ENCODE data around the gene RCOR2. TPM values are rescaled to one million over a fixed set of nuclear protein-coding genes. Genes with fewer than 3 reads are reported as not detected.

RCOR2 gene
- total RNA-seq, 1 donor from 2014 or later = 286 TPM

- peaks cover 41% of the 10 kb centered on the region for H3K4me1 Mint-ChIP-seq (ENCODE audit: low read depth, unreplicated experiment)
- H3K27ac Mint-ChIP-seq (ENCODE audit: unreplicated experiment) = peak overlapping the region; percentile 65
- H3K9me3 Mint-ChIP-seq (ENCODE audit: unreplicated experiment) = peaks cover 14% of the 10 kb centered on the region
These were observed 36.6 kb downstream of the RCOR2 start for GRCh38 chr11:63880403-63880790.

DNA sequence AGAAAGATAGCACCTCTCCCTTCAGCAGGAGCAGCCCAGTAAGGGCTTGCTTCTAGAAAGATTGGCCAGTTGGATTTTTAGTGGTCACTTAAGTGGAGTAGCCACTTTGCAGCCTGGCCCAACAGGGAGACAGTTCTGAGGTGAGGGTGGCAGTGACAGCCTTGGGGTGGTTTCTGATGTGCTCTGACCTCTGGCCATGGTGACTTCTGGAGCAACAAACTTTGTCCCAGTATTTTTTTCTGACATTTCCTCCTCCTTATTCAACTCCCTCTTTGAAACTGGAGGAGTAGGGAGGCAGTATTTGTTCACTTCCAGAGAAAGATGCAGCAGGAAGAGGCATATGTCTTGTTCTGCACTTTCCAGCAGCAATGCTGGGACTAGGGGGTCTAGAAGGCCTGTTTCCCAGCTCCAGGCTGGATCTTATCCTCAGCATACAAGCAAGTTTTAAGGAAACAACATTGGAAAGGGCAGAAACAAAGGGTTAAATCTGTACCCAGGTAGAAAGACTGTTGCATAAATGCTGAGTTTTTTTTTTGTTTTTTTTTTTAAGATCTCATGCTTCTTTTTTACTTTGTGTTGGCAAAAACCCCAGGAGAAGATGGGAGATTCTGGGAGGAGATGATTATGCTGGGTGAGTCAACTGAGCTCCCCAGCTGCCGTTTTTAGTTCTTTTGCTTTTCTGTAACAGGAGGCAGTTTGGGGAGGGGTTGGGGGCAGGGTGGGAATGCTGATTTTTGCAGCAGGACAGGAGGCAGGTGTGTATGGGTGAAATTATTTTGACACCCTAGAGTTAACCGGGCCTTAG is 37.2 kb downstream of the RCOR2 start:
- Mint-ChIP-seq H3K9me3 (ENCODE audit: unreplicated experiment) (peaks cover 13% of the 10 kb centered on the region), H3K4me1 (ENCODE audit: low read depth, unreplicated experiment) (peaks cover 41% of the 10 kb centered on the region), H3K27ac (ENCODE audit: unreplicated experiment) (peak overlapping the region; percentile 65), H3K36me3 (ENCODE audit: unreplicated experiment) (no peaks in the 10 kb centered on the region), H3K27me3 (ENCODE audit: unreplicated experiment) (peaks cover 1% of the 10 kb centered on the region), H3K4me3 (ENCODE audit: unreplicated experiment) (no peak overlapping the region)
- no peak for DNase-seq
- TF ChIP-seq, protein P1, sequence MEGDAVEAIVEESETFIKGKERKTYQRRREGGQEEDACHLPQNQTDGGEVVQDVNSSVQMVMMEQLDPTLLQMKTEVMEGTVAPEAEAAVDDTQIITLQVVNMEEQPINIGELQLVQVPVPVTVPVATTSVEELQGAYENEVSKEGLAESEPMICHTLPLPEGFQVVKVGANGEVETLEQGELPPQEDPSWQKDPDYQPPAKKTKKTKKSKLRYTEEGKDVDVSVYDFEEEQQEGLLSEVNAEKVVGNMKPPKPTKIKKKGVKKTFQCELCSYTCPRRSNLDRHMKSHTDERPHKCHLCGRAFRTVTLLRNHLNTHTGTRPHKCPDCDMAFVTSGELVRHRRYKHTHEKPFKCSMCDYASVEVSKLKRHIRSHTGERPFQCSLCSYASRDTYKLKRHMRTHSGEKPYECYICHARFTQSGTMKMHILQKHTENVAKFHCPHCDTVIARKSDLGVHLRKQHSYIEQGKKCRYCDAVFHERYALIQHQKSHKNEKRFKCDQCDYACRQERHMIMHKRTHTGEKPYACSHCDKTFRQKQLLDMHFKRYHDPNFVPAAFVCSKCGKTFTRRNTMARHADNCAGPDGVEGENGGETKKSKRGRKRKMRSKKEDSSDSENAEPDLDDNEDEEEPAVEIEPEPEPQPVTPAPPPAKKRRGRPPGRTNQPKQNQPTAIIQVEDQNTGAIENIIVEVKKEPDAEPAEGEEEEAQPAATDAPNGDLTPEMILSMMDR (IDR thresholded peaks at IDR 0.05; ENCODE audit: partially characterized antibody, unreplicated experiment) = no peak

More at GRCh38 chr11:63880403-63880790, 36.6 kb downstream of the RCOR2 start:
- DNase-seq = no peak
- no peaks in the 10 kb centered on the region for H3K36me3 Mint-ChIP-seq (ENCODE audit: unreplicated experiment)
- peaks cover 1% of the 10 kb centered on the region for H3K27me3 Mint-ChIP-seq (ENCODE audit: unreplicated experiment)
- no peak overlapping the region for H3K4me3 Mint-ChIP-seq (ENCODE audit: unreplicated experiment)
- TF ChIP-seq, protein P1 (IDR thresholded peaks at IDR 0.05; ENCODE audit: partially characterized antibody, unreplicated experiment) = no peak

DNA sequence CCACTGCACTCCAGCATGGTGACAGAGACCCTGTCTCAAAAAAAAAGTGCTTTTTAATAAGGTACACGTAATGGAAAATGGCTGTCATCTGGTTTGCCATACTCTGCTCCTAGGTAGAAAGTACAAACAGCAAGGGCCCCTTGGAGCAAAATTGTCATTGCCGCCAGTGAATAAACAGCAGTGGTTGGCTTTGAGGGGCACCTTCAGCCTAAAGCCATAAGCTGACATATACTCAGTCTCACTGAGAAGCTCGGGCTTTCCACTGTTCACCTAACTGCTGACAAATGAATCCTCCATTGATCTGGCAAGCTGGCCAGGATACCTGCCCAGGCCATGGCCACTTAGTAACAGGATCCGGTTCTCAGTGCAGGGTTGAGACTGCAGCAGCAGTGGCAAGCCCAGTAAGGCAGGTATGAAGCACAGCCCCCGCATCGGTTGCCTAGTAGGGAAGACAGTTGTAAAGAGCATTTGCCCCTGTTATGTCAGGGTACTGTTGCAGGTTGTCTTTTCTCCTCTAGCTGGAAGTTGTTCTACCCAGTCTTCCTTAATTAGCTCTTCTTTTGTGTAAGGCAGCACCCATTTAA is 39.2 kb downstream of the RCOR2 start:
- Mint-ChIP-seq H3K9me3 (ENCODE audit: unreplicated experiment) (peaks cover 15% of the 10 kb centered on the region), H3K27me3 (ENCODE audit: unreplicated experiment) (peaks cover 1% of the 10 kb centered on the region), H3K27ac (ENCODE audit: unreplicated experiment) (no peak overlapping the region), H3K36me3 (ENCODE audit: unreplicated experiment) (no peaks in the 10 kb centered on the region), H3K4me1 (ENCODE audit: low read depth, unreplicated experiment) (peaks cover 29% of the 10 kb centered on the region), H3K4me3 (ENCODE audit: unreplicated experiment) (no peak overlapping the region)
- no peak for DNase-seq
- TF ChIP-seq, protein P1 (IDR thresholded peaks at IDR 0.05; ENCODE audit: partially characterized antibody, unreplicated experiment) = no peak

- peaks cover 31% of the 10 kb centered on the region for H3K4me1 Mint-ChIP-seq (ENCODE audit: low read depth, unreplicated experiment)
These were observed 40.3 kb downstream of the RCOR2 start for GRCh38 chr11:63876616-63877015.

More at GRCh38 chr11:63876616-63877015, 40.3 kb downstream of the RCOR2 start:
- peaks cover 3% of the 10 kb centered on the region for H3K27me3 Mint-ChIP-seq (ENCODE audit: unreplicated experiment)
- DNase-seq = no peak
- TF ChIP-seq, protein P1 (IDR thresholded peaks at IDR 0.05; ENCODE audit: partially characterized antibody, unreplicated experiment) = no peak
- H3K36me3 Mint-ChIP-seq (ENCODE audit: unreplicated experiment) = no peaks in the 10 kb centered on the region
- H3K9me3 Mint-ChIP-seq (ENCODE audit: unreplicated experiment) = peaks cover 12% of the 10 kb centered on the region
- no peak overlapping the region for H3K4me3 Mint-ChIP-seq (ENCODE audit: unreplicated experiment)
- H3K27ac Mint-ChIP-seq (ENCODE audit: unreplicated experiment) = no peak overlapping the region

Measured in glutamatergic neuron (in vitro differentiated cells).